Large intestine (tissue), 3 donors: ENCODE measurements around the gene PTPRE. TPM values are rescaled to one million over a fixed set of nuclear protein-coding genes. Genes with fewer than 3 reads are reported as not detected.
A peak's percentile ranks its signal among the peaks of the same experiment; 100 is the strongest.

Source experiments
- DNase-seq, 2 donors: peaks; one replicate each; pipeline versions ENCODE4 v3.0.0 to v3.0.0-alpha.2; 2013
- H3K27ac ChIP-seq: one replicate; pipeline ENCODE4 v1.5.1; 2013; ENCODE audit warnings: low read length
- H3K27me3 ChIP-seq: 2 replicates; pipeline ENCODE4 v1.6.1; 2013; ENCODE audit warnings: low read length; ENCODE audit not compliant: control insufficient read depth, insufficient read depth
- H3K36me3 ChIP-seq: 2 replicates; pipeline ENCODE4 v1.6.1; 2013; ENCODE audit warnings: low read length; ENCODE audit not compliant: control insufficient read depth, insufficient read depth
- H3K4me1 ChIP-seq: one replicate; pipeline ENCODE4 v1.6.1; 2013; ENCODE audit warnings: low read length; ENCODE audit not compliant: control insufficient read depth, insufficient read depth
- H3K4me3 ChIP-seq: one replicate; pipeline ENCODE4 v1.5.1; 2013; ENCODE audit warnings: low read length
- H3K9me3 ChIP-seq: one replicate; pipeline ENCODE4 v1.6.1; 2013; ENCODE audit warnings: mild to moderate bottlenecking, low read depth, low read length, moderate library complexity; ENCODE audit not compliant: control insufficient read depth
- WGBS: methylation state at CpG from one replicate; pipeline ENCODE4 v1.1.5; 2013; ENCODE audit warnings: low lambda C conversion rate; ENCODE audit not compliant: insufficient coverage; 5-methylcytosine and 5-hydroxymethylcytosine counted together
- polyA plus RNA-seq: library from polyadenylated mRNA; unstranded; fragments of 120-200 nt; gene quantifications from one replicate; pipeline ENCODE4 v1.2.1, GENCODE V29; 2013

Gene PTPRE
- polyA plus RNA-seq, 1 donor = 21.6 TPM

DNA sequence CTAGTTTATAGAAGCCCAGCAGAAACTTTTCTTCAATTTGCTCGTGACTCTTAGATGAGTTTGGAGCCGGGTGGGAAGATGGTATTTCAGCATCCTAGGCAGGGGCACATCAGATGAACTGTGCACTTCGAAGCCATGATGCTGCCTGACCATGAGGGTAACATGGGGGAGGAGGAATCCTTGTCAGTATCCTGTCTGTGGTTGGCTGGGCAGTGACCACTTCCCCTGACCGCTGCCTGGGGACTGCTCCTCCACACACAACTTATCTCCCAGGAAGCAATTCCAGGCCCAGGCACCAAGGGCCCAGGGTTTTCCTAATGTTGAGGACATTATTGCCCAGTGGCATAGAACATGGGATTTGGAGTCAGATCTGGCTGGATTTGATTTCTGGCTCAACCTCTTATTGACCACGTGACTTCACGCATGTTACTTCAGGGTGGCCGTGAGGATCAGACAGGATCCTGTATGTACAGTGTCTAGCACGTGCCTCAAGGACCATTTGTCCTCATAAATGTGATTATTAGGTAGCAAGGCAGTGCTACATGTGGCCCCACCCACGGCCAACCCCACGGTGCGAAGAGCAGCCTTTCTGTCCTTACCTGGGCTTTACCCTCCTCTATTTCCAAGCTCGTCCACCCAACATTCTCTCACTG is 65.2 kb downstream of the PTPRE start:
- H3K4me3 ChIP-seq = no peak overlapping the region

DNA sequence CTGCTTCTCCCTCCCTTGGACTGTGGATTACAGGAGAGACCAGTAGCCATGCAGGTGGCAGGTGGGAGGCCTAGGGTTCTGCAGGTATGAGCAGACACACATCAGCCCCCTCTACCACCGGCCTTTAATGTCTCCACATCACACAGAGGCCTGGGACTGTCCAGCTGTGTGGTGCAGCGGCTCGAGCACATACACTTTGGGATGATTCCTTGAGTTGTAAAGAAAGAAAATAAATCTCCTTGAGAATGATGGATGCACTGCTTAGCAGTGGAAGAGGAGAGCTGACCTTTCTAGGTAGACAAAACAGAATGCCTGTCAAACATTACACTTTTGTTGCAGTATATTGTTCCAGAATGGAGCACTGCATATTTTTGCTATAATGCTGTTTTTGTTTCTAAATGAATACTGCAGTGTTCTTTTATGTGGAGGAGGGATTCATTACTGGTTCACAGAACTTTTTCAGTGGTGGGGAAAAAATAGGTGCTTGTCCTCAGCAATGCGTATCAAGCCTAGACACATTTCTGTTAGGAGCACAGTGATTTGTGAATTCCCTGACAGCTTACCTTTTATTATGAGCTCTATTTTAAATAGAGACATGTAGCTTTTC is 66.0 kb downstream of the PTPRE start:
- DNase-seq = no peak
- Histone ChIP-seq H3K36me3 (no peaks in the 10 kb centered on the region), H3K27ac (no peak overlapping the region), H3K4me3 (no peak overlapping the region), H3K9me3 (no peaks in the 10 kb centered on the region), H3K27me3 (no peaks in the 10 kb centered on the region), H3K4me1 (peaks cover 3% of the 10 kb centered on the region)
- WGBS = no CpG with 5 or more reads among the region's 4 CpGs

More for the DNA sequence above, 65.2 kb downstream of the PTPRE start:
- Histone ChIP-seq H3K9me3 (no peaks in the 10 kb centered on the region), H3K36me3 (no peaks in the 10 kb centered on the region), H3K27ac (no peak overlapping the region), H3K27me3 (no peaks in the 10 kb centered on the region), H3K4me1 (peaks cover 3% of the 10 kb centered on the region)
- DNase-seq = no peak
- no CpG with 5 or more reads among the region's 12 CpGs for WGBS

DNA sequence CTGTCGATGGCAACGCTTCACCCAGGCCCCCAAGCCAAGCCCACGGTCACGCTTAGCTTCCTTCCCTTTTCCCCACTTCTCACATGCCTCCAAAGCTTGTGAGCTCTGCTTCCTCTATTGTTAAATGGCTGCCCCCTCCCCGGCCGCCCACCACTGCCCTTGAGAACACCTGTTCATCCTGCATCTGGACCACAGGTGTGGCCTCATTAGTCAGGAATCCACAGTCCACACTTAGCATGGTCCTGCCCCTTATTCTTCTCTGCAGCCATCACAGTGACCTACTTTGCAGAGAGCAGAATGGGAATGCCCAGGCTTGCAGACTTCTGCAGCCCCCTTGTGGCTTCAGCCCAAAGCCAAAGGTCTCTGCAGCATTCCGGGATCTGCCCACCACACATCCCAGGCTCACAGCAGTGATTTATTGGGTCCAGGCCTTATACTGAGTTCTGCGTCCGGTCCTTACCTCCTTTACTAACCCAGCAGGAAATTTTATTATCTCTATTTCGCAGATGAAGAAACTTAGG is 66.9 kb downstream of the PTPRE start:
- Histone ChIP-seq H3K27ac (no peak overlapping the region), H3K9me3 (no peaks in the 10 kb centered on the region), H3K27me3 (no peaks in the 10 kb centered on the region), H3K36me3 (no peaks in the 10 kb centered on the region), H3K4me1 (no peaks in the 10 kb centered on the region), H3K4me3 (no peak overlapping the region)
- DNase-seq = peak in 1 of 2 donors; percentile 23
- WGBS = no CpG with 5 or more reads among the region's 10 CpGs

DNA sequence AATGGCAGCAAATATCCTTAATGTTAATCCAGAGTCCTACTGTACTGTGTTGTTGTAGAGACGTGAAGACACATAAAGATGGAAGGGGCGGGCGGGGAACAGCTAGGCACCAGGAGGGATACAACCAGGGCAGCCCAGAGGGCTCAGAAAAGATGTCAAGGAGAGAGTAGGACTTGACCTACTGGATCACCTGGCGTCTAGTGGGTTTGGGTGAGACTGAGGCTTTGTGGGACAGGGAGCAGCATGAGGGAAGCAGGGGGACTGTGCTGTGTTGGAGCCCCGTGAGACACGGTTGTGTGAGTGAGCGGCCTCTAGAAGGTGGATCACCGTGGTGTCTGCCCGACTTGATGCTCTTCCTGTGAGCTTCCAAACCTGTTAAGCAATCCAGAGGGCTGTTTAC is 68.0 kb downstream of the PTPRE start:
- DNase-seq = no peak
- Histone ChIP-seq H3K36me3 (no peaks in the 10 kb centered on the region), H3K27ac (no peak overlapping the region), H3K4me1 (no peaks in the 10 kb centered on the region), H3K9me3 (no peaks in the 10 kb centered on the region), H3K4me3 (no peak overlapping the region), H3K27me3 (no peaks in the 10 kb centered on the region)
- 83% methylated on average over 1 of the region's 9 CpGs for WGBS

DNA sequence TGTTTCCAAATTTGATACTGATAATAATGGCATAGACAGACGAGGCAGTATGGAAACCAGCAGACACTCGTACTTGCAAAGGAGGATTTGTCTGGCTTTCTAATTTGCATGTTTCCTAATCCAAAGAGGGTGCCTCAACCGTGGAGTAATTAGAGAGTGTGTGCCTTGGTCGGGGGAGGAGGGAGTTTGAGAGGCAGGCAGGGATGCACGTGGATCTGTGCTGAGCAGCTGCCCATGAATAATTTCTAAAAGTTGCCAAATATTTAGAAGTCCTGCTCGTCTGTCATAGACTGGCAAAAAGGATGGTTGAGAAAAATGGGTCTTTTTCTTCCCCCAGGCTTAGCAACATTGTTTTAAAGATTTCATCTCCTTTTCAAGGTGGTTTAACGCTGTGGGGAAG is 69.4 kb downstream of the PTPRE start:
- H3K4me3 ChIP-seq = no peak overlapping the region
- 67% methylated on average over 1 of the region's 7 CpGs for WGBS
- no peak overlapping the region for H3K27ac ChIP-seq
- no peaks in the 10 kb centered on the region for H3K4me1 ChIP-seq
- DNase-seq = no peak
- no peaks in the 10 kb centered on the region for H3K27me3 ChIP-seq
- H3K9me3 ChIP-seq = no peaks in the 10 kb centered on the region
- H3K36me3 ChIP-seq = no peaks in the 10 kb centered on the region

DNA sequence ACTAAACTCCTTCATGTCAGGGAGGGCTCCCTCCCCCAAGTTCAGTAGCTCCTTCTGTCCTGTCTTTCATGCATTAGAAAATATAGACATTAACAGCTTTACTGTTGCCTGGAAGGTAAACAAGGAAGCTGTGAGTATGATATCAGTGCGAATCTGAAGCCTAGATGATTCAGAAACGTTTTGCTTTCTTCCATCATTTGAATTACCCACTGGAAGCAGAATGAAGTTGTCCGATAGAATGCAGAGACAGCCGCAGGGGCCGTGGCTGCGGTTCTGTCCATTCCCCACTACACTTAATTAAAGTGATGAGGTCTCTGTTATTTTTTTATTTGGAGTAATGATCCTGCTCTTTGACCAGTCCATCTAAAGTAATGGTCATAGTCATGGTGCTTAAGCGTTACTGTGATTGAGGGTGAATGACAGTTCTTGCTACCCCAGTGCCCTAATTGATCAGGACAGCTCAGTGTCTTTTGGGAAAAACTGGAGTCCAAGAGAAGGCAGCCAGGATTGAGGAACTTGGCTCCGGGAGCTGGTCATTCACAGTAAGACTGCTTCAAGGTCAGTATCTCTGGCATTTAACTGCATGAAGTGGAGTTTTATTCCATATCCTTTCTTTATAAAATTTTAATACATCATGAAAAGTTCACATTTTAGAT is 69.9 kb downstream of the PTPRE start:
- Histone ChIP-seq H3K27me3 (no peaks in the 10 kb centered on the region), H3K4me3 (no peak overlapping the region), H3K36me3 (no peaks in the 10 kb centered on the region), H3K4me1 (no peaks in the 10 kb centered on the region), H3K9me3 (no peaks in the 10 kb centered on the region), H3K27ac (no peak overlapping the region)
- no peak for DNase-seq
- WGBS = no CpG with 5 or more reads among the region's 8 CpGs

DNA sequence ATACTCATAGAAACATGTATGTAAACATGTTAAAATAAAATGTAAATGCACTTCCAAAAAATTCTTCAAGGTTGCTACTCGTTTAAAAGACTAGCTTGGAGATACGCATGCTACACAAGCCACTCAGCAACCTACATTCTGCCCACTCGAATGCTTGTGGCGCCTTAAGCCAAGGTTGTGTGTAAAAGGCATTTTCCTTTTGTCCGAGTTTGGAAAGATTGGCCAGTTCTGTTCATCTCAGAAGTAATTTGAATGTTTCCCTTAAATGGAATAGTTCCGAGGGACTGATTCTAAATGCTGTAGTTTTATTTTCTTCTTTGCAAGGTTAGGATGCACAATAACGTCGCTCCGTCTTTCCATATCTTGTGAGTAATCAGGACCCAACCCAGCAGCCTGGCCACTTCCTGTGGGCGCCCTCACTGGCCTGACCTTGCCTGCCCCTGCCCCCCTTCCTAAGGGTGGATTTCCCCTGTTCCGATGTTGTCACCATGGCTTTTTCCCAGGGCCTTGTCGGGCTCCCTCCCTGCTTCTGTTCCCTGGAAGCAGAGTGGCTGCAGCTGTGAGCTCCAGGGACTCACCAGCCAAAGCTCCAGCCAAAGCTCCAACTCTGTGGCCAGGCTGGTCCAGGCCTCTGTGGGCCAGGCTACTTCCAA is 70.6 kb downstream of the PTPRE start:
- Histone ChIP-seq H3K4me1 (no peaks in the 10 kb centered on the region), H3K36me3 (no peaks in the 10 kb centered on the region), H3K27ac (no peak overlapping the region), H3K4me3 (no peak overlapping the region), H3K9me3 (no peaks in the 10 kb centered on the region), H3K27me3 (no peaks in the 10 kb centered on the region)
- 83% methylated on average over 1 of the region's 12 CpGs for WGBS
- peak in 1 of 2 donors; percentile 22 for DNase-seq

DNA sequence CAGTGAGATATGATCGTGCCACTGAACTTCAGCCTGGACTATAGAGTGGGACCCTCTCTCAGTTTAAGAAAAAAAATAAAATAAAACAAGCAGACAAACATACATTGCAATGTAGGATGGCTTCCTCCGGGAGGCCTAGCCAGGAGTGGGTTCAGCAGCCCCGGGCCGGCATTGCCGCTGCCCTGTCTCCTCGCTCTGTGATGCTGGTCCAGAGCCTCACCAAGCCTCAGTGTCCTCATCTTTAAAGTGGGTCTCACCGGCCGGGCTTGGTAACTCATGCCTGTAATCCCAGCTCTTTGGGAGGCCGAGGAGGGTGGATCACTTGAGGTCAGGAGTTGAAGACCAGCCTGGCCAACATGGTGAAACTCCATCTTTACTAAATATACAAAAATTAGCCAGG is 71.6 kb downstream of the PTPRE start:
- Histone ChIP-seq H3K27me3 (no peaks in the 10 kb centered on the region), H3K36me3 (no peaks in the 10 kb centered on the region), H3K9me3 (no peaks in the 10 kb centered on the region), H3K27ac (no peak overlapping the region), H3K4me1 (peaks cover under 1% of the 10 kb centered on the region), H3K4me3 (no peak overlapping the region)
- no peak for DNase-seq
- no CpG with 5 or more reads among the region's 9 CpGs for WGBS

DNA sequence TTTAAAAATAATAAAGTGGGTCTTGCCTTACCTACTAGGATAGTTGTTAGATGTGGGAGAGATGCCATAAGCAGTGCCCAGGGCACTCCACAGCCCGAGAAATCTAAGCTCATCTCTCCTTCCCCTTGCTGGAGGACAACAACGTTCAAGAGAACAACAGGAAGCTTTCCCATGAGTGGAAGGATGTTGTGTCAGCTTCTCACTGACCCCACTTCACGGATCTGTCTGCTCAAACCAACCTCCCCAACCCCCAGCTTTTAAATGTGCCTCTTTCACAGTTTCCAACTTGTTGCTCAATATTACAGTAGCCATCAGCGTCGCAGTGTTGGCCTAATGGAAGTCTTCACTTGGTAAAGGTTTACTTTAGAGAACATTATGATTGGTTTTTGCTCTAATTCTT is 72.1 kb downstream of the PTPRE start:
- Histone ChIP-seq H3K4me3 (no peak overlapping the region), H3K9me3 (no peaks in the 10 kb centered on the region), H3K27ac (no peak overlapping the region), H3K36me3 (no peaks in the 10 kb centered on the region), H3K4me1 (peaks cover 2% of the 10 kb centered on the region), H3K27me3 (no peaks in the 10 kb centered on the region)
- no peak for DNase-seq
- no CpG with 5 or more reads among the region's 5 CpGs for WGBS

DNA sequence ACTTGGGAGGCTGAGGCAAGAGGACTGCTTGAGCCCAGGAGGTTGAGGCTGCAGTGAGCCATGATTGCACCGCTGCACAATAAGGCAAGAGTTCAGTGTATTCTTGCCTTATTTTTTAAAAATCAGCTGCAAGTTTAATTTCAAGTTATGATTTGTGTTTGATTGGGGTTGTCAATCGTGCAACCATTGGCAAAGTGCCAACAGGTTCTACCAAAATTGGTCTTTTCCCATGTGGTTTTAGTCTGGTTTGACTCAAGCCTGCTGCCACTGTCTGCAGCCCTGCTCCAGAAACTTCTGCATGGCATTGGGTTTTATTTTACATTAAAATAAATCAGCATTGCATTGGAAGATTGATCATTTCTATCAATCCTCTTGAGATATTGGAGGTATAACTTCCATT is 72.7 kb downstream of the PTPRE start:
- Histone ChIP-seq H3K36me3 (no peaks in the 10 kb centered on the region), H3K9me3 (no peaks in the 10 kb centered on the region), H3K4me3 (no peak overlapping the region), H3K4me1 (peaks cover 2% of the 10 kb centered on the region), H3K27ac (no peak overlapping the region), H3K27me3 (no peaks in the 10 kb centered on the region)
- no peak for DNase-seq
- no CpG with 5 or more reads among the region's 2 CpGs for WGBS
